Measurements from ENCODE around the gene GRM3.

DNA sequence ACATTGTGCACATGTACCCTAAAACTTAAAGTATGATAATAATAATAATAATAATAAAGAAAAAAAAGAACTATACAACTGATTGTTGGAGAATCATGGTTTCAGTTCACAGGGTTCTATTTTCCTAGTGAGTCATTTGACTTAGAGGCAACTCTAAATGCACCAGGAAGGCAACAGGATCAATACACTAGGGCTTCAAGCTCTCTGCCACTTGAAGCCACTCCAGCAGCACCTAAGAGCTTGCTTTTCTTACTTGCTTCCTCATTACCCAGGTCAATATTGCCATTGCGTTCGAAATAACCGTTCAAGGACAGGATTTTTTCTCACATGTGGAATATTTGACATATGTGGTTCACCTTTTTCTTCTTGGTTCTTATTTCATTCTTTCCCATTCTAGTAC lies 189.7 kb downstream of the GRM3 start:
- TF ChIP-seq POLR2A (IDR thresholded peaks at IDR 0.05; ENCODE audit: low read depth, low read length) (no peak), POLR2AphosphoS5 (IDR thresholded peaks at IDR 0.05; ENCODE audit: low read depth, low read length) (no peak), TAF1 (IDR thresholded peaks at IDR 0.05; ENCODE audit: borderline replicate concordance, low read depth, low read length) (no peak)

Data from GM12892 (cell line).